Glutamatergic neuron (in vitro differentiated cells): ENCODE measurements around the gene RASSF4. TPM values are rescaled to one million over a fixed set of nuclear protein-coding genes. Genes with fewer than 3 reads are reported as not detected.

Source experiments
- DNase-seq: peaks from one replicate; pipeline ENCODE4 v3.0.0; 2022
- H3K27ac Mint-ChIP-seq: one replicate; pipeline ENCODE4 v1.8.0; 2020; ENCODE audit warnings: mild to moderate bottlenecking, mixed read lengths, inconsistent platforms; ENCODE audit not compliant: unreplicated experiment
- H3K27me3 Mint-ChIP-seq: one replicate; pipeline ENCODE4 v1.8.0; 2020; ENCODE audit warnings: mild to moderate bottlenecking, moderate library complexity, mixed read lengths, inconsistent platforms; ENCODE audit not compliant: unreplicated experiment
- H3K36me3 Mint-ChIP-seq: one replicate; pipeline ENCODE4 v1.8.0; 2020; ENCODE audit warnings: mild to moderate bottlenecking, mixed read lengths, inconsistent platforms; ENCODE audit not compliant: unreplicated experiment
- H3K4me1 Mint-ChIP-seq: one replicate; pipeline ENCODE4 v1.8.0; 2020; ENCODE audit warnings: mild to moderate bottlenecking, low read depth, mixed read lengths, inconsistent platforms; ENCODE audit not compliant: unreplicated experiment
- H3K4me3 Mint-ChIP-seq: one replicate; pipeline ENCODE4 v1.8.0; 2020; ENCODE audit warnings: mild to moderate bottlenecking, mixed read lengths, inconsistent platforms; ENCODE audit not compliant: unreplicated experiment
- H3K9me3 Mint-ChIP-seq: one replicate; pipeline ENCODE4 v1.8.0; 2020; ENCODE audit warnings: mild to moderate bottlenecking, moderate library complexity, mixed read lengths, inconsistent platforms; ENCODE audit not compliant: unreplicated experiment
- total RNA-seq: library from RNA; stranded (reverse); fragmentation: NEBNext Ultra II Directional; extraction: Animal tissue kit (Norgen Biotek cat#: 25700); gene quantifications from one replicate; pipeline ENCODE4 v1.2.1, GENCODE V29; 2021; ENCODE audit not compliant: unreplicated experiment
- TF ChIP-seq, protein P1 (sequence below): fragments of 200-600 bp; sonication (generic); IDR thresholded peaks from one replicate; pipeline ENCODE4 v1.5.0; 2021; ENCODE audit not compliant: partially characterized antibody, unreplicated experiment

RASSF4 gene
- total RNA-seq, 1 donor from 2014 or later: 137 TPM

DNA sequence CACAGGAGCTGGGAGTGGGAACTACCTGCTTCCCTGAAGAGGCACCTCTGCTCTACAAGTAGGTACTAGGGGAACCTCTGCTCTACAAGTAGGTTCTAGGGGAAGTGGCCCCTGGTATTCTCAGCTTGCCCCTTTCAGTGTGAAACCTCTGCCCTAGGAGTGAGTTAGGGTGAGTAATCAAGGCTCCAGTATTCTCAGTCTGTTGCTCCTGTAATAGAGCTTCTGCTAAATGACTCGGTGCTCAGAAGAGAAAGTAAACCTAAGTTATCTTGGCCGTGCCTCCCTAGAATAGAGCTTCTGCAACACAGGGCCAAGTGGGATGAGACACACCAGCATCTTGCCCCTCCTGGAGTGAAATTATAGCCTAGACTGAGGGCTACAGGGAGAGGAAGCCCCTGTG, 13.4 kb upstream of the RASSF4 start:
- DNase-seq: no peak
- Mint-ChIP-seq H3K9me3 (peaks cover 5% of the 10 kb centered on the region), H3K36me3 (peaks cover 16% of the 10 kb centered on the region), H3K27me3 (peaks cover 3% of the 10 kb centered on the region), H3K27ac (no peak overlapping the region), H3K4me1 (peaks cover 8% of the 10 kb centered on the region), H3K4me3 (no peak overlapping the region)
- TF ChIP-seq, protein P1, sequence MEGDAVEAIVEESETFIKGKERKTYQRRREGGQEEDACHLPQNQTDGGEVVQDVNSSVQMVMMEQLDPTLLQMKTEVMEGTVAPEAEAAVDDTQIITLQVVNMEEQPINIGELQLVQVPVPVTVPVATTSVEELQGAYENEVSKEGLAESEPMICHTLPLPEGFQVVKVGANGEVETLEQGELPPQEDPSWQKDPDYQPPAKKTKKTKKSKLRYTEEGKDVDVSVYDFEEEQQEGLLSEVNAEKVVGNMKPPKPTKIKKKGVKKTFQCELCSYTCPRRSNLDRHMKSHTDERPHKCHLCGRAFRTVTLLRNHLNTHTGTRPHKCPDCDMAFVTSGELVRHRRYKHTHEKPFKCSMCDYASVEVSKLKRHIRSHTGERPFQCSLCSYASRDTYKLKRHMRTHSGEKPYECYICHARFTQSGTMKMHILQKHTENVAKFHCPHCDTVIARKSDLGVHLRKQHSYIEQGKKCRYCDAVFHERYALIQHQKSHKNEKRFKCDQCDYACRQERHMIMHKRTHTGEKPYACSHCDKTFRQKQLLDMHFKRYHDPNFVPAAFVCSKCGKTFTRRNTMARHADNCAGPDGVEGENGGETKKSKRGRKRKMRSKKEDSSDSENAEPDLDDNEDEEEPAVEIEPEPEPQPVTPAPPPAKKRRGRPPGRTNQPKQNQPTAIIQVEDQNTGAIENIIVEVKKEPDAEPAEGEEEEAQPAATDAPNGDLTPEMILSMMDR: no peak

DNA sequence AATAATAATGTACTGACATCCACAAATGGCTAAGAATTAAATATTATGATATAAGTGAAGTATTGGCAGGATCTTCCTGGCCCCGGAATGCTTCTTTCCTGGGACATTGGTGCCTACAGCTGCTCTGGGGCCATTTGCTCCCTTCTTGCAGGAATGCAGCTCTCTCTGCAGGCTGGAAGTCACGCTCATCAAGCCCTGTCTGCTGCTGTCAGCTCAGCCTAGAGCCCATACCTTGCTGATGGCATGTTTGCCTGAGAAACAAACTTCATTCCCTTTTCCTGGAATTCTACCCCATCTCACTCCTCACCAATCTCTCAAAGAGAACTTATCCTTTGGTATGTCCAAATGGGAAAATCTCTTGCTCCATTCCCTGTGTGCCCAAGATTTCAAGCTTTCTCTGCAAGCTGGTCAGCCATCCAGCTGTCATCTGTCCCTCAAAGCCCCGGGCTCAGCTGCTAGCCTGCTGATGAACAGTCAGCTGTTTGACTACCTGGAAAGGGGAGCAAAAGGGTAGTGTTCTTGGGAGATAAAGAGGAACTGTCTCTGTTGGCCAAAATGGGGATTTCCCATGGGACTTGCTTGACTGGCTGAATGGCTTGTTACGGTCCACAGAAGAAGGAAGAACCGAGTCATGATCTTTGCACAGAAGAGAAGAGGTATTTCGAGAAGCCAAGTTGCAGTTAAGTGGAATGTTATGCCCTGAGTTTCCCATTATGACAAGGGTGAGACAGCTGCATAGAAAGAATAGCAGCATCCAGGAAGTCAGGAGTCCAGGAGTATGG, 12.0 kb upstream of the RASSF4 start:
- Mint-ChIP-seq H3K27ac (peak overlapping the region; percentile 45), H3K4me1 (peaks cover 8% of the 10 kb centered on the region), H3K4me3 (peak overlapping the region; percentile 5), H3K36me3 (peaks cover 18% of the 10 kb centered on the region), H3K27me3 (peaks cover 4% of the 10 kb centered on the region), H3K9me3 (peaks cover 6% of the 10 kb centered on the region)
- TF ChIP-seq, protein P1: no peak
- DNase-seq: no peak

DNA sequence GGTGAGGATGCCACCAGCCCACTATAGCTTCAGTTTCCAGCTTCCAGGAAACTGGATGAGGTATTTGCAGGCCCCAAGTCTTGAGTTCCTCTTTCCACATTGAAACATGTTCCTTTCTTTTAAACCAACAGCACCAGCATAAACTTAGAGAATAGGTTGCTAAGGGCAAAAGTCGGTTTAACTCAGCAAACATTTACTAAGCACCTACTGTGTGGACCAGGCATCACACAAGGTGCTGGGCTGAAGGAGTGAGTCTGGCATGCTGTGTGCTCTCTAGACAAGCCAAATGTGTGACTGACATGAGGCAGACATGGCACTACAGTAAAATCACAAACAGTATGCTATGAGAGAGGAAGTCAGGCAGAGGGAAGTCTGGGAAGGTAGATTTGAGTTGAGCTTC, 11.0 kb upstream of the RASSF4 start:
- Mint-ChIP-seq H3K27me3 (peaks cover 4% of the 10 kb centered on the region), H3K4me1 (peaks cover 19% of the 10 kb centered on the region), H3K9me3 (peaks cover 8% of the 10 kb centered on the region), H3K27ac (peak overlapping the region; percentile 55), H3K4me3 (peak overlapping the region; percentile 50), H3K36me3 (peaks cover 16% of the 10 kb centered on the region)
- DNase-seq: no peak
- TF ChIP-seq, protein P1: no peak

DNA sequence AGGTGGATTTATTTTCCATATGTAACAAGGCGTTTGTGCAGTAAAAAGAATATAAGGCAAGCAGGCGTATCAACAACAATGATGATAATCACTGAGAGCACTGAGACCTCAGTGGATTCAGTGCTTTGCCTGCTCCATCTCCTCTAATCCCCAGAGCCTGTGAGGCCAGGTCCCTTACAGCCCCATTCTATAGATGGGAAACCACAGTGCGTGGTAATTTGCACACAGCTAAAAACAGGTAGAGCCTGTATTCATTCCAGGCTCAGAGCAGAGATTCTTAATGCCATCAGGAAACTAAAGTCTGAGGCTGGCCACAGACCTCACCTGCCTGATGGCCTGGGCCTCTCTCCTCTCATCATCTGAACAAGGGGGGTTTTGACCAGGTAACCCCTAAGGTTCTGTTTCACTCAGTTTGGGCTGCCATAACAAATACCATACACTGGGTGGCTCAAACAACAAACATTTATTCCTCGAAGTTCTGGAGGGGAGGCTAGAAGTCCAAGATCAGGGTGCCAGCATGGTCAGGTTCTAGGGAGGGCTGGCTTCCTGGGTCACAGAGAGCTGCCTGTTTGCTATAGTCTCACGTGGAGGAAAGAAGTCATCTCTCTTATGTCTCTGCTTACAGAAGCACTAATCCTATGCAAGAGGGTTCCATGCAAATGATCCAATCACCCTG, 10.3 kb upstream of the RASSF4 start:
- peaks cover 8% of the 10 kb centered on the region for H3K9me3 Mint-ChIP-seq
- H3K27ac Mint-ChIP-seq: no peak overlapping the region
- TF ChIP-seq, protein P1: no peak
- peaks cover 15% of the 10 kb centered on the region for H3K36me3 Mint-ChIP-seq
- H3K4me3 Mint-ChIP-seq: no peak overlapping the region
- no peak for DNase-seq
- H3K4me1 Mint-ChIP-seq: peaks cover 24% of the 10 kb centered on the region
- H3K27me3 Mint-ChIP-seq: peaks cover 4% of the 10 kb centered on the region

DNA sequence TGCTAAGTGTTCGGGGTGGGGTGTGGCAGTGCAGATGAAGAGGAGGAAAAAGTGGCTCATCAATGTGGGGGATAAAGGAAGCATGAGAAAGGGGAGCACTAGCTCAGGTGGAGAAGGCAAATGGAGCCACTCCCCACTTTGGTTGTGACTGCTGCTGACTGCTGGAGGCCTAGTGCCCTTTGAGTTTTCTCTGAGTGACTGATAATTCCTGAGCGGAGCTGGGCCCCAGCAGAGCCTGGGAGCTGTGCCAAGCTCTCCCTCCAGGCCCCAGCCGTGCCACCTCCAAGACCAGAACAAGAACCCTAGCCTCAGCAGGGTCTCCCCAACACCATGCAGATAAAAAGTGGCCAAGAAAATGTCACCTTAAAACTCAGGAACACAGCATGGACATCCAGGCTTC, 9.7 kb upstream of the RASSF4 start:
- DNase-seq: no peak
- Mint-ChIP-seq H3K36me3 (peaks cover 8% of the 10 kb centered on the region), H3K27ac (no peak overlapping the region), H3K4me3 (no peak overlapping the region), H3K4me1 (peaks cover 25% of the 10 kb centered on the region), H3K27me3 (peaks cover 4% of the 10 kb centered on the region), H3K9me3 (peaks cover 6% of the 10 kb centered on the region)
- TF ChIP-seq, protein P1: no peak
